HepG2 (cell line): ENCODE data around the gene PHF10. TPM values are rescaled to one million over a fixed set of nuclear protein-coding genes. Genes with fewer than 3 reads are reported as not detected.

Source experiments
- ATAC-seq: fragments of 200-7000 bp; cut with Tn5 transposase; 3 replicates; pipeline ENCODE4 v1.9.1; 2020; ENCODE audit warnings: mild to moderate bottlenecking, moderate library complexity
- BruUV-seq: library from RNA; stranded (reverse); fragments of 400-500 nt; replicated peaks from 2 replicates; lab custom pipeline; 2021; lab: Mats Ljungman, UMichigan
- CTCF ChIA-PET: fragments of 300-600 bp; formaldehyde crosslinking; extraction: SDS; loops from one replicate; lab custom pipeline; 2021; ENCODE audit warnings: low total read pairs, inconsistent platforms, low intra/inter-chr PET ratio; lab: Yijun Ruan, JAX
- POLR2A ChIA-PET: fragments of 350-600 bp; sonication (Branson Sonifier 250); formaldehyde crosslinking; loops from one replicate; lab custom pipeline; 2020; ENCODE audit warnings: antibody characterized with exemption, inconsistent platforms; lab: Yijun Ruan, JAX
- DNase-seq: peaks from one replicate; pipeline ENCODE4 v3.0.0-alpha.2; 2015; ENCODE audit warnings: low spot score
- FAIRE-seq: peaks from 3 replicates; lab custom pipeline; 2011; peaks lifted over from hg19 to GRCh38; lab: Jason Lieb, UNC
- H2AFZ ChIP-seq: one replicate; pipeline ENCODE4 v1.6.1; 2011; ENCODE audit warnings: low read length, inconsistent platforms
- H3K27ac ChIP-seq: fragments of 300-600 bp; 3 replicates; pipeline ENCODE4 v1.8.0; 2011; ENCODE audit warnings: mixed run types, mild to moderate bottlenecking, mixed read lengths, low read length, inconsistent platforms; ENCODE audit not compliant: insufficient read depth; ENCODE audit errors: extremely low read length
- H3K27me3 ChIP-seq, 2 experiments: fragments of 200-600 bp in 1 of 2; 2 replicates in 1 of 2; 3 replicates in 1 of 2; pipeline versions ENCODE4 v1.6.0 to v1.8.0; 2011; ENCODE audit warnings: low read length in 2 of 2, mild to moderate bottlenecking in 2 of 2, moderate library complexity in 2 of 2, inconsistent platforms in 1 of 2; ENCODE audit not compliant: insufficient read depth in 2 of 2, control insufficient read depth in 1 of 2
- H3K36me3 ChIP-seq, 2 experiments: fragments of 200-600 bp in 1 of 2; replicated peaks in 1 of 2; 2 replicates in 1 of 2; 3 replicates in 1 of 2; pipeline versions ENCODE4 v1.5.1 to v1.8.0; 2011; ENCODE audit warnings: low read length in 2 of 2, inconsistent platforms in 1 of 2; ENCODE audit not compliant: insufficient read depth in 2 of 2, control insufficient read depth in 1 of 2
- H3K4me1 ChIP-seq: 2 replicates; pipeline ENCODE4 v1.5.1; 2012; ENCODE audit warnings: low read length, inconsistent platforms; ENCODE audit not compliant: insufficient read depth
- H3K4me2 ChIP-seq: 2 replicates; pipeline ENCODE4 v1.6.0; 2011; ENCODE audit warnings: low read depth, low read length, inconsistent platforms
- H3K4me3 ChIP-seq, 3 experiments: fragments of 200-600 bp in 1 of 3; sonication (generic), shearing (Covaris generic) in 1 of 3; replicated peaks in 1 of 3; 2 replicates each; pipeline ENCODE4 v1.5.1; 2011 to 2016; ENCODE audit warnings: low read length in 3 of 3, inconsistent platforms in 2 of 3, low read depth in 2 of 3, mild to moderate bottlenecking in 2 of 3, control low read depth in 1 of 3, mixed read lengths in 1 of 3; ENCODE audit not compliant: insufficient read depth in 1 of 3
- H3K79me2 ChIP-seq: one replicate; pipeline ENCODE4 v1.6.1; 2011; ENCODE audit warnings: low read length, inconsistent platforms; ENCODE audit not compliant: insufficient read depth
- H3K9ac ChIP-seq: 2 replicates; pipeline ENCODE4 v1.6.0; 2011; ENCODE audit warnings: mild to moderate bottlenecking, low read depth, low read length, inconsistent platforms; ENCODE audit not compliant: insufficient read depth
- H3K9me3 ChIP-seq: 2 replicates; pipeline ENCODE4 v1.5.1; 2012; ENCODE audit warnings: mild to moderate bottlenecking, low read length
- H4K20me1 ChIP-seq: 2 replicates; pipeline ENCODE4 v1.6.0; 2011; ENCODE audit warnings: inconsistent platforms, mild to moderate bottlenecking, low read length, moderate library complexity; ENCODE audit not compliant: insufficient read depth
- PHF20 ChIP-seq: sonication (generic); formaldehyde crosslinking; IDR thresholded peaks from 2 replicates; pipeline ENCODE4 v1.5.0; 2020; ENCODE audit warnings: mild to moderate bottlenecking, missing genetic modification reagents
- ZFY ChIP-seq: sonication (generic); formaldehyde crosslinking; IDR thresholded peaks from 2 replicates; pipeline ENCODE4 v1.4.0; 2020; ENCODE audit warnings: missing genetic modification reagents
- ZNF589 ChIP-seq: sonication (generic); formaldehyde crosslinking; conservative IDR thresholded peaks from 2 replicates; pipeline ENCODE4 v1.8.0; 2022; ENCODE audit warnings: mild to moderate bottlenecking, moderate library complexity, missing genetic modification reagents
- WGBS: methylation state at CpG from one replicate; pipeline ENCODE4 v1.1.6; 2017; ENCODE audit warnings: low lambda C conversion rate; 5-methylcytosine and 5-hydroxymethylcytosine counted together
- in situ Hi-C: cut with HindIII; loops from 2 replicates; pipeline ENCODE4 v1.10.0; 2017; ENCODE audit warnings: low pct_unique_long_range_greater_than_20kb; ENCODE audit not compliant: extremely low pct_ligation_motif_present
- intact Hi-C: fragments of 100-400 bp; cut with micrococcal nuclease; formaldehyde crosslinking; loops from one replicate; pipeline ENCODE4 v1.10.0; 2022; ENCODE audit not compliant: unreplicated experiment
- polyA plus RNA-seq, 8 experiments: library from polyadenylated mRNA; depleted of rRNA in 3 of 8; stranded (reverse) in 7 of 8; unstranded in 1 of 8; fragments of >200 nt; fragmentation: Illumina TruSeq in 4 of 8; extraction: Trizol in 4 of 8; gene quantifications; 2 replicates each; pipeline versions ENCODE4 v1.2.1 to v1.2.3, GENCODE V29; 2011 to 2016; ENCODE audit warnings: low read depth in 4 of 8, missing spikeins in 1 of 8, mixed read lengths in 1 of 8; ENCODE audit not compliant: insufficient read depth in 1 of 8
- total RNA-seq, 5 experiments: library from RNA; depleted of rRNA; stranded (reverse); fragments of >200 nt; fragmentation: Illumina TruSeq; extraction: Trizol; gene quantifications; 2 replicates each; pipeline ENCODE4 v1.2.3, GENCODE V29; 2016; ENCODE audit warnings: low read depth in 1 of 5
- TF ChIP-seq, protein P1 (sequence below): sonication (generic); formaldehyde crosslinking; IDR thresholded peaks from 2 replicates; pipeline ENCODE4 v1.5.1; 2020; ENCODE audit warnings: missing genetic modification reagents, mild to moderate bottlenecking, borderline replicate concordance
- TF ChIP-seq, protein P2 (sequence below): sonication (generic); formaldehyde crosslinking; IDR thresholded peaks from 2 replicates; pipeline ENCODE4 v1.4.0; 2020; ENCODE audit warnings: missing genetic modification reagents, mild to moderate bottlenecking, borderline replicate concordance
- TF ChIP-seq, protein P3 (sequence below): sonication (generic); formaldehyde crosslinking; IDR thresholded peaks from 2 replicates; pipeline ENCODE4 v1.4.0; 2020; ENCODE audit warnings: low read depth, mild to moderate bottlenecking, missing genetic modification reagents

The PHF10 gene
- total and polyA plus RNA-seq, 2 of the 13 experiments (the other 11 are each of a cell fraction or from before 2014, with no cell fraction given): 42.1 to 84.1 TPM

DNA sequence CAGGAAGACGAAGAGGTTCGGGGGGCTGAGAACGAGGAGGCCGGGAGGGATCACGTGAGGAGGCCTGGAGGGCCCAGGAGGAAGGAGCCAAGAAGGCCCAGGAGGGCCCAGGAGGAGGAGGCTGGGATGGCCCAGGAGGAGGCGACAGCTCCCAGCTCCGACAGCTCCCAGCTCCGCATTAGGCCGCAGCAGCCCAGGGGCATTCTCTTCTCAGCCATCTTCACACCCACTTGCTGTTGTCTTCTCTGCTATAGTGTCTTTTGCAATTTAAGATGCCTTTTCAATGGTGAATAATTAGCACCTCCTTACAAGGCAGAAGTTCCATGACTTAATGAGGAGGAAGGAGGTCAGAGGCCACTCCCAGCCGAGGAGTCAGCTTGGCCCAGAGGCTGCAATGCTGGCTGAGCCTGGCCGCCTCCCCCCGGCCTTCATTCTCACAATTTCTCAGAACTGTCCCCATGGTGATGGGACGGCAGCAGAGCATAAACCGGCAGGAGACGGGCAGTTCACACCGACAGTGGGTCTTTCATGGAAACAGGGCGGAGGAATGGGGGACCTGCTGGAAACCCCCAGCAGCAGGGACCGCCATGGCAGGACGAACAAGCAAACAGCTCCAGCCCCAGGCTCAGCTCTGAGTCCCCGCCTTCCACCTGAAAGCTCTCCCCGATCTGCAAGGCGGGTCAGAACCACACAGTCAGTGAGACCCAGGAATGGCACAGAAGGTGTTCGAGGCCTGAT lies 67.6 kb downstream of the PHF10 start (continued):
- TF ChIP-seq, protein P1, sequence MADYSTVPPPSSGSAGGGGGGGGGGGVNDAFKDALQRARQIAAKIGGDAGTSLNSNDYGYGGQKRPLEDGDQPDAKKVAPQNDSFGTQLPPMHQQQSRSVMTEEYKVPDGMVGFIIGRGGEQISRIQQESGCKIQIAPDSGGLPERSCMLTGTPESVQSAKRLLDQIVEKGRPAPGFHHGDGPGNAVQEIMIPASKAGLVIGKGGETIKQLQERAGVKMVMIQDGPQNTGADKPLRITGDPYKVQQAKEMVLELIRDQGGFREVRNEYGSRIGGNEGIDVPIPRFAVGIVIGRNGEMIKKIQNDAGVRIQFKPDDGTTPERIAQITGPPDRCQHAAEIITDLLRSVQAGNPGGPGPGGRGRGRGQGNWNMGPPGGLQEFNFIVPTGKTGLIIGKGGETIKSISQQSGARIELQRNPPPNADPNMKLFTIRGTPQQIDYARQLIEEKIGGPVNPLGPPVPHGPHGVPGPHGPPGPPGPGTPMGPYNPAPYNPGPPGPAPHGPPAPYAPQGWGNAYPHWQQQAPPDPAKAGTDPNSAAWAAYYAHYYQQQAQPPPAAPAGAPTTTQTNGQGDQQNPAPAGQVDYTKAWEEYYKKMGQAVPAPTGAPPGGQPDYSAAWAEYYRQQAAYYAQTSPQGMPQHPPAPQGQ: no peak
- TF ChIP-seq, protein P2, sequence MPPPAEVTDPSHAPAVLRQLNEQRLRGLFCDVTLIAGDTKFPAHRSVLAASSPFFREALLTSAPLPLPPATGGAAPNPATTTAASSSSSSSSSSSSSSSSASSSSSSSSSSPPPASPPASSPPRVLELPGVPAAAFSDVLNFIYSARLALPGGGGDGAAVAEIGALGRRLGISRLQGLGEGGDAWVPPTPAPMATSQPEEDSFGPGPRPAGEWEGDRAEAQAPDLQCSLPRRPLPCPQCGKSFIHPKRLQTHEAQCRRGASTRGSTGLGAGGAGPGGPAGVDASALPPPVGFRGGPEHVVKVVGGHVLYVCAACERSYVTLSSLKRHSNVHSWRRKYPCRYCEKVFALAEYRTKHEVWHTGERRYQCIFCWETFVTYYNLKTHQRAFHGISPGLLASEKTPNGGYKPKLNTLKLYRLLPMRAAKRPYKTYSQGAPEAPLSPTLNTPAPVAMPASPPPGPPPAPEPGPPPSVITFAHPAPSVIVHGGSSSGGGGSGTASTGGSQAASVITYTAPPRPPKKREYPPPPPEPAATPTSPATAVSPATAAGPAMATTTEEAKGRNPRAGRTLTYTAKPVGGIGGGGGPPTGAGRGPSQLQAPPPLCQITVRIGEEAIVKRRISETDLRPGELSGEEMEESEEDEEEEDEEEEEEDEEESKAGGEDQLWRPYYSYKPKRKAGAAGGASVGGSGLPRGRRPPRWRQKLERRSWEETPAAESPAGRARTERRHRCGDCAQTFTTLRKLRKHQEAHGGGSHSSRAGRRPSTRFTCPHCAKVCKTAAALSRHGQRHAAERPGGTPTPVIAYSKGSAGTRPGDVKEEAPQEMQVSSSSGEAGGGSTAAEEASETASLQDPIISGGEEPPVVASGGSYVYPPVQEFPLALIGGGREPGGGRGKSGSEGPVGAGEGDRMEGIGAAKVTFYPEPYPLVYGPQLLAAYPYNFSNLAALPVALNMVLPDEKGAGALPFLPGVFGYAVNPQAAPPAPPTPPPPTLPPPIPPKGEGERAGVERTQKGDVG (CRISPR knock-in tag): no peak

GRCh38 chr6:169654598-169655391 lies 69.5 kb downstream of the PHF10 start:
- intact Hi-C loops: no loop called here
- no peaks in the 10 kb centered on the region for H3K9me3 ChIP-seq
- H3K36me3 ChIP-seq: peaks cover 18 to 45% of the 10 kb centered on the region in 2 experiments; a peak in 4 of 5 replicates
- in situ Hi-C loops: no loop called here
- no peak overlapping the region for H3K4me2 ChIP-seq
- CTCF ChIA-PET: no interaction called here
- H3K9ac ChIP-seq: no peak overlapping the region
- no peak overlapping the region for H3K4me3 ChIP-seq
- WGBS: 97% methylated on average over 46 of the region's 46 CpGs
- ATAC-seq (no peak), FAIRE-seq (no peak), DNase-seq (no peak)
- TF ChIP-seq, protein P3, sequence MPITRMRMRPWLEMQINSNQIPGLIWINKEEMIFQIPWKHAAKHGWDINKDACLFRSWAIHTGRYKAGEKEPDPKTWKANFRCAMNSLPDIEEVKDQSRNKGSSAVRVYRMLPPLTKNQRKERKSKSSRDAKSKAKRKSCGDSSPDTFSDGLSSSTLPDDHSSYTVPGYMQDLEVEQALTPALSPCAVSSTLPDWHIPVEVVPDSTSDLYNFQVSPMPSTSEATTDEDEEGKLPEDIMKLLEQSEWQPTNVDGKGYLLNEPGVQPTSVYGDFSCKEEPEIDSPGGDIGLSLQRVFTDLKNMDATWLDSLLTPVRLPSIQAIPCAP (CRISPR knock-in tag): no peak
- TF ChIP-seq ZFY (CRISPR knock-in tag): no peak
- TF ChIP-seq ZNF589: no peak
- TF ChIP-seq PHF20 (CRISPR knock-in tag): no peak
- H4K20me1 ChIP-seq: no peaks in the 10 kb centered on the region
- no peak overlapping the region for H2AFZ ChIP-seq
- no TSS peak for BruUV-seq
- no peak overlapping the region for H3K27ac ChIP-seq
- no peaks in the 10 kb centered on the region for H3K79me2 ChIP-seq
- H3K27me3 ChIP-seq: no peaks in the 10 kb centered on the region
- no peaks in the 10 kb centered on the region for H3K4me1 ChIP-seq
- POLR2A ChIA-PET: no interaction called here
